HL-60/S4 treated with phorbol 12-myristate 13-acetate at 8.2 ng/mL for 4 days and 3 days (cell line): ENCODE measurements around the gene ABHD11.
"Not testable (repeated sequence)": the region's sequence is repeated elsewhere in the genome, so short reads cannot be mapped to it uniquely, and the experiment has no call there.

Experiments used
- in situ Hi-C: fragments of 300-500 bp; cut with MboI; formaldehyde crosslinking; loops from 2 replicates; pipeline ENCODE4 v1.15.0; 2022; ENCODE audit warnings: low sequenced_read_pairs

Gene ABHD11

GRCh38 chr7:73738612-73739386 lies at the start of gene ABHD11:
TSS of gene ABHD11 (minus strand) at chr7:73738802. CDS start at chr7:73738770, 32 bp downstream.
- in situ Hi-C loops, result no loop called here

- in situ Hi-C loops, result not testable (repeated sequence)
Measured at GRCh38 chr7:73787786-73788048, 49.1 kb upstream of the ABHD11 start.

GRCh38 chr7:73786588-73786987 lies 48.0 kb upstream of the ABHD11 start:
- in situ Hi-C loops, result no loop called here

- in situ Hi-C loops, result no loop called here
Measured at GRCh38 chr7:73779517-73779916, 40.9 kb upstream of the ABHD11 start.

GRCh38 chr7:73778801-73779389 lies 40.3 kb upstream of the ABHD11 start:
- in situ Hi-C loops, result no loop called here

- in situ Hi-C loops, result no loop called here
Measured at GRCh38 chr7:73774923-73775322, 36.3 kb upstream of the ABHD11 start.

GRCh38 chr7:73773700-73774517 lies 35.3 kb upstream of the ABHD11 start:
- in situ Hi-C loops, result no loop called here

GRCh38 chr7:73770860-73771670 lies 32.5 kb upstream of the ABHD11 start:
- in situ Hi-C loops, result no loop called here

- in situ Hi-C loops, result no loop called here
Measured at GRCh38 chr7:73770002-73770859, 31.6 kb upstream of the ABHD11 start, which contains the start of gene CLDN3. TSS of gene CLDN3 (minus strand) at chr7:73770270. CDS start at chr7:73770049, 221 bp downstream.

- in situ Hi-C loops, result no loop called here
Measured at GRCh38 chr7:73769481-73770001, 30.9 kb upstream of the ABHD11 start.

- in situ Hi-C loops, result no loop called here
Measured at GRCh38 chr7:73768641-73769480, 30.3 kb upstream of the ABHD11 start.

- in situ Hi-C loops, result no loop called here
Measured at GRCh38 chr7:73766556-73767229, 28.1 kb upstream of the ABHD11 start.

GRCh38 chr7:73762659-73762999 lies 24.0 kb upstream of the ABHD11 start:
- in situ Hi-C loops, result no loop called here

- in situ Hi-C loops, result no loop called here
Measured at GRCh38 chr7:73761854-73762658, 23.5 kb upstream of the ABHD11 start.

- in situ Hi-C loops, result no loop called here
Measured at GRCh38 chr7:73758581-73759138, 20.1 kb upstream of the ABHD11 start.

GRCh38 chr7:73749931-73750776 lies 11.6 kb upstream of the ABHD11 start:
- in situ Hi-C loops, result no loop called here
